Activated CD8-positive, alpha-beta memory T cell treated with anti-CD3 and anti-CD28 coated beads, Interleukin-2, amount 50 U/mL, for 4 hours (primary cell): ENCODE data around the gene LIPC.

Experiments
- DNase-seq: peaks from one replicate; pipeline ENCODE4 v3.0.0-alpha.2; 2020

LIPC gene

DNA sequence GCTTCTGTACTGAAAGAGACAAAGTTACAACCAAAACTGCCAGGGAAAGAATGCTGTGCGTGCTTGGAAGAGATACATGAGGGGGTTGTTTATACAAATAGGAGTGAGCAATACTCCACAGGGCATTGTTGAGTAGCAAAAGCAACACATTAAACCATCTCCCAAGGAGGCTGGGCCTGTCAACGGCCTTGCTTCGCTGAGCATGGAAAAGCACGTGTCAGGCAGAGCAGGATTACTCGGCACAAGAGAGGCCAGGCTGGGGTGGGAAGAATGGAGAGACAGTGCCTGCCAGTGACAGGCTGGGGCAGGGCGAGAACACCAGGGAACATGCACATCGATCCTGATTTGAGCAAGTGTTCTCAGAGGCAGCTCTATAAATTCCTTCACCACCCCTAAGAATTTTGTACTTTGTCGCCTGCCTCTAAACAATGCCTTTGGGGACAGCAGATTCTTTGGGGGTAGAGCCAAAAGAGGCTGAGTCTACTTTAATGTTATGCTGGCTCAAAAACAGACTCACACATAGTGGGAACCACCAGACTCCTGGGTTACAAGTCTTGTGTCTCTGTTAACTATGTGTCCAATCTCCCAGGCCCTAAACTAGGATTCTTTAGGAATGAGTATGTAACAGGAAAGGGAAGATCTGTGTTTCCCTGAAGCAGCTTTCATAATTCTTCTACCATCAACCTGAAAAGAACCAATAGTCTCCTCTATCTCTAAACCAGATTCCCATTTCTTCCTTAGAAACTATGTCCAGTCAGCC, 67.2 kb downstream of the LIPC start:
- no peak for DNase-seq

DNA sequence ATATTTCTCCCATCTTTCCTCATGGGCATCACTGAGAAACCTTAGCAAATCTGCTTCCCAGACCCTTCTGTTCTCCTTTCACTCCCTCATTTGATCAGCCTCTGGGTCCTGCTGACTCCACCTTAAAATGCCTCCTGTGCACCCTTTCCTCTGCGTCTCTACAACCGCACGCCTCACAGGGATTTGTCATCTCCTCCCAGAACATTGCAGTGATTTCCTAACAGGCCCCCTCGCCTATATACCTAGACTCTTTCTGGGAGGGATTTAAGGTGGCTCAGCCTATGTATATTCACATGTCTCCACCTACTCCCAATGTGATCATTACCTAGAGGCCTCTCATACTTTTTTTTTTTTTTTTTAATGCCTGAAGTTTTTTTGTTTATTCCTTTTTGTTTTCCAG, 69.2 kb downstream of the LIPC start:
- DNase-seq = no peak

DNA sequence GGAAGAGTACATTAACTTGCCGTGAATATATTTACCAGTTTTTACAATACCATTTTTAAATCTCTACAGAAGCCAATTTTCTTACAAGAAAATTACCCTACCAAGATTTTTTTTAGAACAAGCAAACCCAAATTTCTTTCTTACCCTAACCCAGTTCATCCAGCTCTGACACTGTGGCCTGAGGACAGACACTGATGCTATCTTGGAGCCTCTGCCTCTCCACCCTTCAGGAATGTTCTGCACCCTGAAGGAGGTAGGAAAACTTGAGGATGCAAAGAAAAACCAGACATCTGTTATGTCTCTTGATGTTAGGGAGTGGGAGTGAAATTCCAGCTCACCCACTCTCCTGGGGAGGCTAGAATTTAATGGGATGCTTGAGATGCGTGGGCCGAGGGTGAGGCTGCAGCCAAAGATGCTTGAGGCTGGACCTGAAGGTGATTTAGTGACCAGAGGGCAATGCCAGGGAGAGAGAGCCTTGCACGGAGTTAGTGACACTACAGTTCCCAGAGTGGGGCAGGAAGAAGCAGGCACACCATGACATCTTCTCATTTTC, 69.9 kb downstream of the LIPC start:
- no peak for DNase-seq

DNA sequence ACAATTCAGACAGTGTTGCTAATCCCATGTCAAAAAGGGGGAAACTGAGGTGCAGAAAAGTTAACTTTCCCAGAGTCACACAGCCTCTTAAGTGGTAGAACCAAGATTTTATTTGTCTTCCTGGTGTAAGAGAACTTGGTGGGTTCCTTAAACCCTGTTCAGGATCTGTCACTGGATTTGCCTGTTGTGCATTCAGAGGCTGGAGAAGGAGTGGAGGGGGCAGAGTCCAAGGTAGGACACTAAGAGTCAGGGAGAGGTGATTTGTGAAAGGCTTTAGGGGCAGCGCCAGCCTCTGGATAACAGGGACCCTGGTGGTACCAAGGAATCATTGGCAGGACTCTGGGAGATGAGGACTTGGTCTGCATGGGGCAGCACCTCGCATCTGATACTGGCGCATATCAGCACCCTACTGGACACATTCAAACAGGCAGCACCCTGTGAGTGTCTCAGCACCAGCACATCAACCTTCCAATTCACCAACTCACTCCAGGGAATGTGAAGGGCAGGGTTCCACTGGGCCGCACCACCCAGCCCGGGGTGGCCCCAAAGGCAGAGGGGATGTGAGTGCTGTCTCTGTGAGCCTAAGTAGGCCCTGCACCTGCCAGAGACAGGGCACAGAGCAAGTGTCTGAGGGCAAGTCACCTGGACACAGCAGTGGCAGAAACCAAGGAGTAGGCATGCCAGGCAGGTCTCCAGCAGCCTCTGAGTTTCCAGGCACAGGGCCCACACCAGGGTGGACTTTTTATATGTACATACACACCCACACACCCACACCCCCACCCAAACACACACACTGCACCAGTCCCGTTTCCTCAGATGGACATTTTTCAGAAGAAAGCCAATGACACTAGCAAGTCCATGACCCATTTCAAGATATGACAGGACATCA, 71.6 kb downstream of the LIPC start:
- DNase-seq = no peak

DNA sequence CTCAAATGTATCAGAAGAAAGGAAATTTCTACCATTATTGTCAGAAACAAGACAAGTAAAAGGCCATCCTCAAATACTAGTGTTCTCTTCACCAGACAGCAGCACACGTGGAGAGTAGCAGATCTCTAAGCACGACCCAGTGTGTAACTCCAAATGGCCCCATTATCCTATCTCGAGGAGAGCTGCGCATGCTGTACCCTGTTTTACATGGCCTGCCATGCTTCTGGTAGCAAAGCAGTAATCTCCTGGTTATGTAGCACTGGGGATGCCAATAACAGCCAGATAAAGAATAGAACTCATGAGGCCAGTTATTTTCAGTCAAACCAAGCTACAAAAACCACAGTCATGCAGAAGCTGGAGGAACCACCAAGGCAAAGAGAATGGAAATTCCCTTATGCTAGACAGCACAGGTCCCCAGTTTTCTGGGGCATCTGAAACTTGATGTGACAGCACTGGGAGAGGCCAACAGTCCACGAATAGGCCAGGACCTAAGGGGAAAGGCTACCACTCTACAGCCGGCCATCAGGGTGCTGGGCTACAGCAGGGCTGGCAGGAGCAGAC, 73.0 kb downstream of the LIPC start:
- no peak for DNase-seq

DNA sequence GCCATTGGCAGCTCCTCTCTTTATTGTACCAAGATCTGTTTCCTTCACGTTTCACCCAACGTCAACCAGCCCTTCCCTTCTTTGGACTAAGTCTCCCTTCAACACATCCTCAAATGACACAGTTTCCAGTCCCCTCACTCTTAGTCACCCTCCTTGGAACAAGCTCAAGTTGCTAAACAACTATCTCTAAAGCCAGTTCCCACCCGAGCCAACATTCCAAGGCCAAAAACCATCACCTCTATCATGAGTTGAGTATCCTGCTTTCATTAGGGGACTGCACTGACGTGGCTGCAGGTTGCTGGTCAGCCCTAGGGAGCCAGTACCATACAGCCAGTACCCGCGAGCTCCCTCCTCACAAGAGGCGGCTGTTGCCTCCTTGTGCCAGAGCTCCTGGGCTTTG, 73.8 kb downstream of the LIPC start:
- DNase-seq = no peak

DNA sequence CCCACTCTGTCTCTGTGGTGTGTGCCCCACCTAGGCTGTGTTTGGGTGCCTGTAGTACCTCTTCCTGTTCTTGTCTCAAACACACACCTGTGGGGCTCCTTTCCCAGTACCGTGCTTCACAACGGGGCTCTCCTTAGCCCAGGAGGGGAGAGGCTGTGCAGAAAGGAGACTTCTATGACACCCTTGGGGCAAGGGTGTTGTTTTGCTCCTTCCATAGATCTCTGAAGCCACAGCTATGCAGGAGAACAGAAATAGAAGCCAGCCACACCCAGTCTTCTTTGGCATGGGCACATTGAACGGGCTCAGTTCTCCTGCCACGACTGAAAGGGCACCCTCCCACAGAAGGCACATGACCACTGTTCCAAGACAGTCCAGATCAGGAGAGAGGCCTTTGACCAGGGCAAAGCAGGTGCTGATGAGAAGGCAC, 74.3 kb downstream of the LIPC start:
- no peak for DNase-seq

DNA sequence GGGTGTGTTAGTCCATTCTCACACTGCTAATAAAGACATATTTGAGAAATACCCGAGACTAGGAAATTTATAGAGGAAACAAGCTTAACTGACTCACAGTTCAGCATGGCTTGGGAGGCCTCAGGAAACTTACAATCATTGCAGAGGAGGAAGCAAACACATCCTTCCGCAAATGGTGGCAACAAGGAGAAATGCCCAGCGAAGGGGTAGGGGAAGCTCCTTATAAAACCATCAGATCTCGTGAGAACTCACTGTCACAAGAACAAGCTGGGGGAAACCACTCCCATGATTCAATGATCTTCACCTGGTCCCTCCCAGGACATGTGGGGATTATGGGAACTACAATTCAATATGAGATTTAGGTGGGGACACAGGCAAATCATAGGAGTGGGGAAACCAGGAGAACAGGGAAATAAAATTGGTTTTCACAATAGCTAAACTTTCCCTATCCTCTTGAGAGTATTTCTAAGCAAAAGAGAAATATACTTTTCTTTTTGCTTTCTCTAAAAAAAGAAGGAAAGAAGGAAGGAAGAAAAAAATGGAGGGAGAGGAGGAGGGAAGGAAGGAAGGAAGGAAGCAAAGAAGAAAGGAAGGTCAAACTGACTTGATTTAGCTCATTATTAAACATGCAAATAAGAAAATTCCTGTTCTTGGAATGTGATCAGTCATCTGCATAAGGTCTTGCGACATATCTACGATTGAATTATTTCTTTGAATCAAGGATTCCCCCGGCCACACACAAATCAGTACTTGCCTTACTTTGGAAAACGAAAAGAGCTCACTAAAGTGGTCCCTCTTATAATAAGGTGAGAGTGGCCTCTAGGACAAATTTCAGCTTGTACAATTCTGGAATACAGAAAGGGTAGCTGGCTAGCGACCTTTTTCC, 75.2 kb downstream of the LIPC start:
- DNase-seq = no peak

DNA sequence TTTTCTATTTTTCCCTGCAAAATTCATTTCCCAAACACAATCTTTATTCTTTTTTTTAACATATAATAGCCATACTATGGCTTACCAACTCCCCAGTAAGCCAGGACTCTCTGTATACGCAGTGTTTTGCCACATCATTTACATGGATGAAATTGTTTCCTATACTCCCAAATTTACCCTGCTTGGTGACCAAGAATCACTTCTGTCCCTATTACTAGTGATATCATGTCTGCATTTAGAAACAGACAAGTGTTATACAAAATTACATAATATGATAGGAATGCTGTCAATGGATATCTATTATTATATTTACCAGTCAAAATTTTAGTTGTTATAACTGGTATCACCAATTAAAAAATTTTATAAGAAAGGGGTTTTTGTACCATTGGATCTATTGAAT, 77.8 kb downstream of the LIPC start:
- no peak for DNase-seq

DNA sequence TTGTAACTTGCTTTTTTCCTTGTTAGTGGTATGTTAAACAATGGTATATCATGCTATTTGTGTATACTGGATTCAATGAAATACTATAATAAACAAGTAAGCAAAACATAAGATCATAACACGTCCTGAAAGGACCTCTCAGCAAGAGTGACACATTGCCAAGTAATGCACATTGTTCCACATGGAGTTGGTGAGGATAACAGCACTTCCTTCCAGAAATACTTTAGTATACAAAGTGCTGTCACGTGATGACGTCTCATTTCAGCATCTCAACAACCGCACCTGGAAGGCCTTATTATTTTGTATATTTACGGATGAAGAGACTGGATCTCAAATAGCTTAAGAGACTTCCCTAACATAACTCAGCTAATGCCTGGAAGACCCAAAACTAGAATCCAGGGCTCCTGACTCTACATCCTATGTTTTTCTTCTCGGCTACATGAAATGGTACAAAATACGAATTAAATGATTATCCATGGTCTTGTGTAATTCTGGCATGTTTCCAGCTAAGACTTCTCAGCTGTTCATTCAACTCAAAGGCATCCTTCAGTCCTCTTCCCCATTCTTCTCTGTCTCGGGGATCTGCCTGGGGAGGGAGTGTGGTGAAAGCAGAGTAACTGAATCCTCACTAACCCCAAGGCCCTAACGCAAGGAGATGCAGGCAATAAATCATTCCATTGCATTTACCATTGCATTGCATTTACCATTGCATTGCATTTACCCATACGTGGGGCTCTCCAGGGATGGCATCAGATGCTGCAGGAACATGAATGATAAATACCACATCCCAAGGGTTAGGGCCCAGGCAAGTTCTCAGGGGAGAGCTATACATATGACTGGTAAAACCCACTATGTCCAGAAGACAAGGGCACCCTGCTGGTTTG, 79.2 kb downstream of the LIPC start:
- no peak for DNase-seq

DNA sequence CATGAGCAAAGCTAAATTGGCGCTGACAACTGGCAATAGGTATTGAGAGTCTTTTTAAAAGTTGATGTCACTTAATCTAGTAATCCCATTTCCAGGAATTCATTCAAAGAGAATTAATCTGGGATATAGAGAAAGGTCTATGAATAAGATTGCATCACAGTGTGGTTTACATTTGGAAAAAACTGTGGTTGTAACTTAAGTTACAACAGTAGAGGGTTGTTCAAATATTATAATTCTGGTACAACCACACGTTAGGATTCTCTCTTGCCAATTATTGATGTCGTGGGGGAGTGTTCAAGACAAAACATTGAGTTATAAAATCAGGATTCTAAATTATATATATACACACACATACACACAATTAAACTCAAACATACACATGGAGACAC, 79.8 kb downstream of the LIPC start:
- no peak for DNase-seq

DNA sequence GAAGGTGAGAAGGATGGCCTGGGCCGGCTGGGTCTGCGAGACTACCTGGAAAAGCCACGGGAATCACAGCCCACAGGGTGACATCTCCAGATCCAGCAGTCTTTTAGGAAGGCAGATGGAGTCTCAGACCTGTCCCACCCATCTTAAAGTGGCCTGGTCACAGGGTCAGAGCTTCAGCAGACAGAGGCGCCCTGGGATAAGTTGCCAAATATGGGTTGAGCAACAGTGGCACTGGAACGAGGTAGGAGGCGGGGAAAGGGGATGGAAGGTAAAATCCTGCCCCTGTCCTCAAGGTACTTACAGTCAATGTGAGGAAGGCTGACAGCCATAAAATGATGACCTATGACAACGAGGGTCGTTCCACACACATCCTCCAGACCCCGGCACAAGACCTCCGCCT, 80.7 kb downstream of the LIPC start:
- DNase-seq = no peak

DNA sequence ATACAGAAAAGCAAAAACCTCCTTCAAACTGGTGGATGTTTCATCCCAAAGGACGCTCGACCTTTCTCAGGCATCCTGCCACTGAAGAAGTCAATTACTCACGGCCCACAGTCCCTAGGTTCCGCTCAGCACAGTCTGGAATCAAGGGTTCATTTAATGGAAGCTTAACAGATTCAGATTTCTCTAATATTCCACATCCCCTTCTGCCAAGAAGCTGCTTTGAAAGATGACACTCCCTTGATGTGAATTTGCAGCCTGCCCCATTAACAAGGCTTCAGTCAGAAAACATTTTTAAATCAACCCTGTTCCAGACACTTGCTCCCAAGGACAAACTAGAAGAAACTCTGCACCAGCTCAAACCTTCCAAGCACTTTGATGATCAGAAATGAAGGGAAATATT, 81.2 kb downstream of the LIPC start:
- no peak for DNase-seq

DNA sequence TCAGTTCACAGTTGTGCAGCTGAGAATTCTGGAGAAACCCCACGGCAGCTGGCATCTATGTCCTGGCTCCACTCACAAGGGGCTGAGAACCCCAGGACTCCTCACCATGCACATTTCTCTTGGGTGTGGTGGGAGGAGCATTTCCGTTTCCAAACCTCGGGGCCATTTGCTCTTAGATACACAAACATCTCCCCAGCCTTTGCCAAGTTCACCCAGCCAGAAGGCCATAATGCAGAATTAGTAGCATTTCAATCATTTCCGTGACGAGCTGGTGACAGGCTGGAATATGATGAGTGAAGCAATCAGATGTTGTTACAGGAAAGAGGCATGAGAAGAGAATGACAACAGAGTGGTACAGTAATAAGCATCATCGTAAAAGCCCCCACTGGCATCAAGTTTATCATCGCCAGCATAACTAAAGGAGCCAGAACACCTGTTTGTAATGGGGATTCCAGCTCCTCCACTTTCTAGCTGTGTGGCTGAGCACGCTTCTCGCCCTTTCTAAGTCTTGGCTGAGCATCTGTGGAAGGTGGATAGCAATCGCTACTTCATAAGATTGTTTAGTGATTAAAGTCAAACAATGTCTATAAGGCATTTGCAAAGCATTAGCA, 82.0 kb downstream of the LIPC start:
- DNase-seq = no peak

DNA sequence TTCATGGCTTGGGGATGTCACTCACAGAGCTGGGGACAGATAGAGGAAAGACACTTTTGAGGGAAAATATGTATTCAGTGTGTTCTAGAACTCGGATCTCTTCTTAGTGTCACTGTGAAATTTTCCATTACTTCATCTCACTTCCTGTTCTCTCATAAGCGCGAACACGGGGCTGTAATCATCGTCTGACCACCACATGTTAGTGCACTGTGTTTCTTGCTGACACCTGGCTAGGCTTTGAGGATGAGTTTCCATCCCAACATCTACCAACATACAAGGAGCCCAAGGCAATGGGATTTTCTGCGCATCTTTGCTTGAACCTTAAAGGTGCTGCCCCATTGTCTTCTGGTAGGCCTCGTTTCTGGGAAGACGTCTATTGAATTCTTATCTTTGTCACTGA, 84.0 kb downstream of the LIPC start:
- DNase-seq = no peak

DNA sequence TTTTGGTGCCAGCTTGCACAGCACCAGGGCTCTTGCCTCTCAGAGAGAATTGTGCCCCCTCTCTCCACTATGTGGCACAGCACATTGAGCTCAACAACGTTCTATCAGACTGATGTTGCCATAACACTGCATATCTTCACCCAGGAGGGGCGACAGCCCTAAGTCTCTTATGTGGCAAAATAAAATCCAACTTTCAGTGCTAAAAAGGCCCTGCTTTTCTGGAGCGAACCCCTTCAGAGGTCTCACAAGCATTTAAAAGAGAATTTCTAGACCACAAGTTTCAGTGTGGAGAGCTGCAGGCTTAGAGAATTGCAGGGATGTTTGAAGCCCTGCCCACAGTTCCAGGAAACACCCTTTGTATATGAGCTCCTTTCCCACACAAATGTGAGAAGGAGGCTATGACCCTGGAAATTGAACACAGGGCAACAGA, 85.5 kb downstream of the LIPC start:
- no peak for DNase-seq

DNA sequence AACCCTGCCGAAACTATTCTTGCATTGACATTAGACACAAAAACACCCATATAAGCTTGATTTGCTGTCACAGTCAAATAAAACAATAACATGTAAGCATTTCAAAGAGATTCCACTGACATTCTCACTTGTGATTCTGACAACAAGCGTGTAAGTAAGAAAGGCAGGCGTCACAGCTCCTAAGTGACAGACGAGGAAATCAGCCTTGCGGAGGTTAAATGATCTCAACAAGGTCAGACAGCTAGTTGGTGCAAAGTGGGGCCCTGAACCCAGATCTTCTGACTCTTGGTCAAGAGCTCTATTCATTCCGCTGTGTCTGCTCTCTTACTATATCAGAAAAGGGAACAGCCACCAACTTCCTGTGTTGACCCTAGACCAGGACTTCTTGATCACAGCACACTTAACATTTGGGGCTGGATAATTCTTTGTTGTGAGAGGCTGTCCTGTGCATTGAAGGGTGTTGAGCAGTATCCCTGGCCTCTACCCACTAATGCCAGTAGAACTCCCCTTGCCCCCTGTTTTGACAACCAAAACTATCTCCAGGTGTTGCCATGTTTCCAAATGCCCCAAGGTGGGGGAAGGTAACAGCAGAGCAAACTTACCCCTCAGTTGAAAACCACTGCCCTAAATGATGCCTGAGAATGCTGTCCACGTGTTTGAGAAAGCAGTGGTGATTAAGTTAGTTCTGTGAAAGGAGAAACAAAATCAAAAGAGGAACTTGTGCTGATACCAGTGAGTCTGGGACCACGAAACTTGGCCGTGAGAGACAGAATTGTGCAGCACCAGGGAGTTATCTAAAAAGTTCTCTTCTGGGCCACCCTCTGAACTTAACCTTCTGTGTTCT, 86.1 kb downstream of the LIPC start:
- no peak for DNase-seq

DNA sequence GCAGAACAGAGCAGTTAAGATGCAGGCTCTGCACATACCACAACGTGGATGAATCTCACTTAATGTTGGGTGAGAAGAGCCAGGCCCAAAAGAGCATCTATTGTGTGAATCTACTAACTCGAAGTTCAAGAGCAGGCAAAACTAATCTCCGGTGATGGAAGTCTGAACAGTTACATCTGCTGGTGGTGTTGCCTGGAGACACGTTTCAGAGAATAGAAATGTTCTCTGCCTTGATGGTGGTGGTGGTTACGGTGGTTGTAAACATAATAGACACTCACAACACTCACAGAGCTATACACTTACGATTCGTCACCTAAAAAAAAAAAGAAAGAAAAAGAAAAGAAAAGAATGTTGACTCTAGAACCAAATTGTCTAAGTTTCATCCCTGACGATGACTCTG, 86.8 kb downstream of the LIPC start:
- no peak for DNase-seq

DNA sequence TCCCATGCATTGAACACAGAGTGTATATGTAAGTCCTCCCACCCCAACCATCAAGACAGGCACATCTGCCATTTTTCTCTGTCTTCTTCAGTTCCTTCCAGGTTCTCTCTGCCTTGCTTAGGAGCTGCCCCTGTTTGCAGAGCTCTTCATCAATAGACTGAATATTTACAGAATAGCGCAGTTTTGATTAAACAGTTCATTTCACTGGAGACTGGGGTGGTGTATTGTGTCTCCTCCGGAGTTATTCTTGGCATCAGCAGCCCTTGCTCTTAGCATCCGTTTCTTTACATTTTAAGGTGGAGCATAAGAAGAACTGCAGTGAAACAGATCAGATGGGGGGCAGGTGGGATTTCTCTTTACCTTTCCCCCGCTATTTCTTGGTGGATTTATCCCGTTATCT, 87.7 kb downstream of the LIPC start:
- no peak for DNase-seq

DNA sequence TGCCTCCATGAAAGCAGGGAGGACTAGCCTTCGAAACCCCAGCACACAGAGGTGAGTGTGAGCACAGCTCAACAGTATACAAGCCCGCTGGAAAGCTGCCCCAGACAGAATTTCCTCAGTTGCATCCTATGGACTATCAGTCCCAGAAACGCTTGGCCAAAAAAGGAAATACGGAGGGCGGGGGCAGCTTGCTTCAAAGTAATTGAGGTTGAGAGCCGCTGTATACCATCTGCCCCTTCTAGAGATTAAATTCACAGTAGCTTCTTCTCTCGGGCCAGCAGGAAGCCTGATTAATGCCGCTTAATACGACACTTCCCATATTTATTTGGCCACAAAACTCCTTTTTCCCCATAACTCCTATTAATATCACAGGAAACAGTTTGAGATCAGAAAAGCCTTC, 88.7 kb downstream of the LIPC start:
- no peak for DNase-seq
